Activated T-cell treated with anti-CD3 and anti-CD28 coated beads for 48 hours (primary cell): ENCODE data around the gene EMP1.
A peak's percentile ranks its signal among the peaks of the same experiment; 100 is the strongest.

Experiments used
- DNase-seq: peaks from one replicate; pipeline ENCODE4 v3.0.0-alpha.2; 2020; ENCODE audit warnings: low read depth

The EMP1 gene

GRCh38 chr12:13197526-13198143 lies 1.1 kb downstream of the EMP1 start:
- DNase-seq: no peak

GRCh38 chr12:13198241-13198640 lies 1.7 kb downstream of the EMP1 start:
- DNase-seq: no peak

- no peak for DNase-seq
Observed at GRCh38 chr12:13198876-13199275, 2.4 kb downstream of the EMP1 start.

- DNase-seq: no peak
Observed at GRCh38 chr12:13199592-13199991, 3.1 kb downstream of the EMP1 start.

GRCh38 chr12:13200841-13201240 lies 4.3 kb downstream of the EMP1 start:
- DNase-seq: no peak

GRCh38 chr12:13203034-13203922 lies 6.8 kb downstream of the EMP1 start:
- no peak for DNase-seq

GRCh38 chr12:13204428-13204827 lies 7.9 kb downstream of the EMP1 start:
- DNase-seq: no peak

GRCh38 chr12:13205809-13206559 lies 9.5 kb downstream of the EMP1 start:
- peak; percentile 40 for DNase-seq

GRCh38 chr12:13206560-13206897 lies 10.0 kb downstream of the EMP1 start:
- DNase-seq: no peak

GRCh38 chr12:13208533-13209435 lies 12.3 kb downstream of the EMP1 start:
- no peak for DNase-seq

- DNase-seq: no peak
Observed at GRCh38 chr12:13209436-13210235, 13.1 kb downstream of the EMP1 start.

- no peak for DNase-seq
Observed at GRCh38 chr12:13210236-13211190, 14.0 kb downstream of the EMP1 start.

GRCh38 chr12:13211191-13211858 lies 14.8 kb downstream of the EMP1 start:
- DNase-seq: no peak

- peak; percentile 46 for DNase-seq
Observed at GRCh38 chr12:13211859-13212664, 15.5 kb downstream of the EMP1 start.

GRCh38 chr12:13215056-13215455 lies 18.5 kb downstream of the EMP1 start:
- no peak for DNase-seq

GRCh38 chr12:13218641-13219040 lies 22.1 kb downstream of the EMP1 start:
- DNase-seq: no peak

- DNase-seq: no peak
Observed at GRCh38 chr12:13219320-13219719, 22.8 kb downstream of the EMP1 start.

- DNase-seq: no peak
Observed at GRCh38 chr12:13220838-13221237, 24.3 kb downstream of the EMP1 start.
